IMR-90 (cell line): ENCODE results near the gene NDUFS2. TPM values are rescaled to one million over a fixed set of nuclear protein-coding genes. Genes with fewer than 3 reads are reported as not detected.

Source experiments
- MAZ ChIP-seq: IDR thresholded peaks from 2 replicates; pipeline ENCODE4 v1.6.1; 2012; ENCODE audit warnings: low read depth, mild to moderate bottlenecking, low read length, improper control_type of control experiment, moderate library complexity, borderline replicate concordance
- MXI1 ChIP-seq: IDR thresholded peaks from 2 replicates; pipeline ENCODE4 v1.6.1; 2012; ENCODE audit warnings: low read depth, mild to moderate bottlenecking, low read length, moderate library complexity, borderline replicate concordance
- NFE2L2 ChIP-seq: fragments of 150-350 bp; IDR thresholded peaks from 2 replicates; pipeline ENCODE4 v1.6.1; 2016; ENCODE audit warnings: low read depth, mild to moderate bottlenecking, low read length
- polyA plus RNA-seq, 3 experiments: library from polyadenylated mRNA; depleted of rRNA; stranded (reverse); fragments of >200 nt; gene quantifications; 2 replicates each; pipeline ENCODE4 v1.2.3, GENCODE V29; 2012; ENCODE audit warnings: low replicate concordance in 1 of 3
- total RNA-seq: library from RNA; depleted of rRNA; stranded (reverse); fragments of >200 nt; gene quantifications from 2 replicates; pipeline ENCODE4 v1.2.3, GENCODE V29; 2012
- TF ChIP-seq, protein P1 (sequence below): conservative IDR thresholded peaks from 2 replicates; pipeline ENCODE4 v1.5.1; 2012; ENCODE audit warnings: mild to moderate bottlenecking, low read depth, low read length, improper control_type of control experiment

The NDUFS2 gene
- total and polyA plus RNA-seq, 2 of the 4 experiments (the other 2 are of a cell fraction) = 85.5 to 101 TPM

DNA sequence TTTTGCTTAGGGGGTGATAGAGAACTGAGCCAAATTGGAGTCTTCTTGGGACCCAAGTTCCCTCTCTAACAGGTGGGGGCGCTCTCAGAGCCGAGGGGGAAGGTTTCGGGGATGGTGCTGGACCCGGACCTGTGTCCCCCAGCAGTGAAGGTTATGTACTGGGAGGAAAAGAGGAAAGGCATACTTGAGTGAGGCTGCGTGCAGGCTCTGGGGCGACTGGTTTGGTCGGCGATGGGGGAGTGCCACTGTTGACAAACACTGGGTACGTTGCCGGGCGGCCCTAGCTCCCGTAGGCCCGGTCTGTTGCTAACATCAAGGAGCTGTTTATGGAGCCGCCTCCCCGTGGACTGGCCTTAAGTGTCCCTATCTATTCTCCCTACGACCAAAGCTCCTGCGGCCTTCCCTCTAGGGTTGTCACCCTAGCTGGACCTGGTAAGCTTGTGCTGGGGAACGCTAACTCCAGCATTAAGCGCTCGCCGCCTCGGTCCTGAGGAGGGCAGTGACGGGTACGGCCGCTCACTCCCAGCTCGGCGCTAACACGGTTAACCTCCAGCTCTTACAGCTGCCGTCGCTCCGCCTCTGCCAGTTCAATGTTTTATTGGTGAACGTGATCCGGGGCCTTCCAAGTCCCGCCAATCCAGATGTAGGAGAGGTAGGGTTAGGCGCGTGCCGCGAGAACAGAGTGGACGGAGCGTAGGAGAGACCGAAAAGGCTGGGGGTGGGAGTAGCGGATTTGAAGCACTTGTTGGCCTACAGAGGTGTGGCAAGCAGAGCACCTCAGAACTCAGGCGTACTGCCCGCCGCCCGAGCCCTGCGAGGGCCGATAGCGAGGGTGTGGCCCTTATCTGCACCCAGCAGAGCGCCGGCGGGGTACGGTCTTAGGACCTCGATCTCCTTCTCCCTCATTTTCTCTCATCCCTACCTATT is 36.2 kb upstream of the NDUFS2 start, which contains the start of gene PPOX (continued):
- TF ChIP-seq, protein P1, sequence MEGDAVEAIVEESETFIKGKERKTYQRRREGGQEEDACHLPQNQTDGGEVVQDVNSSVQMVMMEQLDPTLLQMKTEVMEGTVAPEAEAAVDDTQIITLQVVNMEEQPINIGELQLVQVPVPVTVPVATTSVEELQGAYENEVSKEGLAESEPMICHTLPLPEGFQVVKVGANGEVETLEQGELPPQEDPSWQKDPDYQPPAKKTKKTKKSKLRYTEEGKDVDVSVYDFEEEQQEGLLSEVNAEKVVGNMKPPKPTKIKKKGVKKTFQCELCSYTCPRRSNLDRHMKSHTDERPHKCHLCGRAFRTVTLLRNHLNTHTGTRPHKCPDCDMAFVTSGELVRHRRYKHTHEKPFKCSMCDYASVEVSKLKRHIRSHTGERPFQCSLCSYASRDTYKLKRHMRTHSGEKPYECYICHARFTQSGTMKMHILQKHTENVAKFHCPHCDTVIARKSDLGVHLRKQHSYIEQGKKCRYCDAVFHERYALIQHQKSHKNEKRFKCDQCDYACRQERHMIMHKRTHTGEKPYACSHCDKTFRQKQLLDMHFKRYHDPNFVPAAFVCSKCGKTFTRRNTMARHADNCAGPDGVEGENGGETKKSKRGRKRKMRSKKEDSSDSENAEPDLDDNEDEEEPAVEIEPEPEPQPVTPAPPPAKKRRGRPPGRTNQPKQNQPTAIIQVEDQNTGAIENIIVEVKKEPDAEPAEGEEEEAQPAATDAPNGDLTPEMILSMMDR = peak; percentile 41
- TF ChIP-seq MAZ (no peak), MXI1 (no peak), NFE2L2 (no peak)
